ENCODE data around the gene LPP.

Gene LPP

DNA sequence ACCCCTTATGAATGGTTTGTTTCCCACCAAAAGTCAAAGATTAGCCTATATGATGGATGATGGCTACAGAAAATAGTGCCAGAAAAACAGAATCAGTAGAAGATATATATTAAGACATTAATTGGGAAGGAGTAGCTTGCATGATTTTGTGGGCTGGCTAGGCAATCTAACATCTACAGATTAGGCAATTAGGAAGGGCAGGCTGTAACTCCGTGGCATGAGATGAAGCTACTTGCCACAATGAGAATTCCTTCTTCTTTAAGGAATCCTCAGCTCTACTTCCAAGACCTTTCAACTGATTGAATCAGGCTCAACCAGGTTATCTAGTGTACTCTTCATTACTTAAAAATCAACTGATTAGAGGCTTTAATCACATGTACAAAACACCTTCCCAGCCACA lies 426.7 kb downstream of the LPP start:
- TF ChIP-seq, protein P1, sequence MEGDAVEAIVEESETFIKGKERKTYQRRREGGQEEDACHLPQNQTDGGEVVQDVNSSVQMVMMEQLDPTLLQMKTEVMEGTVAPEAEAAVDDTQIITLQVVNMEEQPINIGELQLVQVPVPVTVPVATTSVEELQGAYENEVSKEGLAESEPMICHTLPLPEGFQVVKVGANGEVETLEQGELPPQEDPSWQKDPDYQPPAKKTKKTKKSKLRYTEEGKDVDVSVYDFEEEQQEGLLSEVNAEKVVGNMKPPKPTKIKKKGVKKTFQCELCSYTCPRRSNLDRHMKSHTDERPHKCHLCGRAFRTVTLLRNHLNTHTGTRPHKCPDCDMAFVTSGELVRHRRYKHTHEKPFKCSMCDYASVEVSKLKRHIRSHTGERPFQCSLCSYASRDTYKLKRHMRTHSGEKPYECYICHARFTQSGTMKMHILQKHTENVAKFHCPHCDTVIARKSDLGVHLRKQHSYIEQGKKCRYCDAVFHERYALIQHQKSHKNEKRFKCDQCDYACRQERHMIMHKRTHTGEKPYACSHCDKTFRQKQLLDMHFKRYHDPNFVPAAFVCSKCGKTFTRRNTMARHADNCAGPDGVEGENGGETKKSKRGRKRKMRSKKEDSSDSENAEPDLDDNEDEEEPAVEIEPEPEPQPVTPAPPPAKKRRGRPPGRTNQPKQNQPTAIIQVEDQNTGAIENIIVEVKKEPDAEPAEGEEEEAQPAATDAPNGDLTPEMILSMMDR (IDR thresholded peaks at IDR 0.05; ENCODE audit: insufficient read depth, low read length, poor library complexity, severe bottlenecking): no peak
- TF ChIP-seq EZH2phosphoT487 (conservative IDR thresholded peaks at IDR 0.05; ENCODE audit: low read length): no peak
- no peaks in the 10 kb centered on the region for H4K20me1 ChIP-seq (ENCODE audit: low read depth, low read length)
- no peak overlapping the region for H2AFZ ChIP-seq (ENCODE audit: low read depth, low read length, severe bottlenecking)
- H3K9me2 ChIP-seq (replicated peaks; ENCODE audit: insufficient read depth, low read length): no peaks in the 10 kb centered on the region
- H3K27ac ChIP-seq (ENCODE audit: low read depth, low read length): no peak overlapping the region
- H3K36me3 ChIP-seq (ENCODE audit: low read length): no peaks in the 10 kb centered on the region
- H3F3A ChIP-seq (ENCODE audit: insufficient read depth): no peaks in the 10 kb centered on the region
- no peak overlapping the region for H3K9ac ChIP-seq (ENCODE audit: low read length)
- H3K9me3 ChIP-seq (ENCODE audit: insufficient read depth, low read length): no peaks in the 10 kb centered on the region
- H3K79me2 ChIP-seq (ENCODE audit: insufficient read depth, low read length): no peaks in the 10 kb centered on the region
- no peaks in the 10 kb centered on the region for H3K27me3 ChIP-seq (ENCODE audit: low read length)
- H3K4me2 ChIP-seq (ENCODE audit: low read depth, low read length, poor library complexity, severe bottlenecking): no peak overlapping the region
- no peak overlapping the region for H3K4me3 ChIP-seq (ENCODE audit: insufficient read depth, low read length, poor library complexity, severe bottlenecking)

DNA sequence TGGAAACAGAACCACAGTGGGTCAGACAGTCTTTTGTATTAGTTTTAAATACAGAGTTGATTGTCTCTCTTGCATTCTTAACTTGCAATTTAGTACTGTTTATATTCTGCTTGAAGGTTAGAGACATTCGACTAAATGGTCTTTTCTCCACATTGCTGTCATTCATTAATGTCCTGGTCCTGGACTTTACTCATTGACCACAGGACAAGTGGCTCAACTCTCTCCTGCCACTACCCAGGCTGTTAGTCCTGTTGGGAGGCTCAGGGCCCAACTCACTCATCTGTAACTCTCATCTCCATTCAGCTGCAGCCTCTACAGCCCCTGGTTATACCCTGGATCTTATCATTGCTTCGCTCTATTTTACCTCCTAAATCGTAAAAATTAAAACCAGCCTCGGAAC lies 427.4 kb downstream of the LPP start:
- TF ChIP-seq, protein P1 (IDR thresholded peaks at IDR 0.05; ENCODE audit: insufficient read depth, low read length, poor library complexity, severe bottlenecking): no peak
- no peak for TF ChIP-seq EZH2phosphoT487 (conservative IDR thresholded peaks at IDR 0.05; ENCODE audit: low read length)
- Histone ChIP-seq H3K9me2 (replicated peaks; ENCODE audit: insufficient read depth, low read length) (no peaks in the 10 kb centered on the region), H3K27ac (ENCODE audit: low read depth, low read length) (no peak overlapping the region), H4K20me1 (ENCODE audit: low read depth, low read length) (no peaks in the 10 kb centered on the region), H3K27me3 (ENCODE audit: low read length) (no peaks in the 10 kb centered on the region), H2AFZ (ENCODE audit: low read depth, low read length, severe bottlenecking) (no peak overlapping the region), H3F3A (ENCODE audit: insufficient read depth) (no peaks in the 10 kb centered on the region), H3K9ac (ENCODE audit: low read length) (no peak overlapping the region), H3K4me2 (ENCODE audit: low read depth, low read length, poor library complexity, severe bottlenecking) (no peak overlapping the region), H3K9me3 (ENCODE audit: insufficient read depth, low read length) (no peaks in the 10 kb centered on the region), H3K4me3 (ENCODE audit: insufficient read depth, low read length, poor library complexity, severe bottlenecking) (no peak overlapping the region), H3K79me2 (ENCODE audit: insufficient read depth, low read length) (no peaks in the 10 kb centered on the region), H3K36me3 (ENCODE audit: low read length) (no peaks in the 10 kb centered on the region)

DNA sequence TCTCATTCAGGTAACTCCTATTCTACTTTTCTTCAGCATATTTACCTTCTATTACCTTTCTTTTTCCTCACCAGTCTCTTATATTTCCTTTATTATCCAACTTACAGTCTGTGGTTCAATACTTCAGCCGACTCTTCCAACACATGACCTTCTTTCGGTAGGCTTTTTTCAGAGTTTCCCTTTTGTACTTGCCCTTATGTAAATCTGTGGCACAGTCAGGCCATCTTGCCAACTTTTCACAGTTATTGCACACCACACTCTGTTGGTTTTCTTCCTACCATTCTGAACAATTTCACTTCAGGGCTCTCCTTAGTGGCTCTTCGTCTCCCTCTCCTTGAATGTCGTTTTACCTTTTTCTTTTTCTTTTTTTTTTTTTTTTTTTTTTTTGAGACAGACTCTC lies 427.8 kb downstream of the LPP start:
- no peak overlapping the region for H3K4me2 ChIP-seq (ENCODE audit: low read depth, low read length, poor library complexity, severe bottlenecking)
- TF ChIP-seq, protein P1 (IDR thresholded peaks at IDR 0.05; ENCODE audit: insufficient read depth, low read length, poor library complexity, severe bottlenecking): no peak
- TF ChIP-seq EZH2phosphoT487 (conservative IDR thresholded peaks at IDR 0.05; ENCODE audit: low read length): no peak

More for the DNA sequence above, 427.8 kb downstream of the LPP start:
- Histone ChIP-seq H3K4me3 (ENCODE audit: insufficient read depth, low read length, poor library complexity, severe bottlenecking) (no peak overlapping the region), H3K9me2 (replicated peaks; ENCODE audit: insufficient read depth, low read length) (no peaks in the 10 kb centered on the region), H3K27ac (ENCODE audit: low read depth, low read length) (no peak overlapping the region), H3K36me3 (ENCODE audit: low read length) (no peaks in the 10 kb centered on the region), H3K27me3 (ENCODE audit: low read length) (no peaks in the 10 kb centered on the region), H3K9ac (ENCODE audit: low read length) (no peak overlapping the region), H2AFZ (ENCODE audit: low read depth, low read length, severe bottlenecking) (no peak overlapping the region), H3K79me2 (ENCODE audit: insufficient read depth, low read length) (no peaks in the 10 kb centered on the region), H3K9me3 (ENCODE audit: insufficient read depth, low read length) (no peaks in the 10 kb centered on the region), H4K20me1 (ENCODE audit: low read depth, low read length) (no peaks in the 10 kb centered on the region), H3F3A (ENCODE audit: insufficient read depth) (no peaks in the 10 kb centered on the region)

Measured in SU-DHL-6 (cell line).